AG09319 (cell line): Measurements from ENCODE around the gene PGD.

ENCODE experiments used
- DNase-seq: peaks from one replicate; pipeline ENCODE4 v3.0.0-alpha.2; 2010; ENCODE audit warnings: low read depth; ENCODE audit errors: extremely low read depth
- TF ChIP-seq, protein P1 (sequence below): IDR thresholded peaks from 2 replicates; pipeline ENCODE4 v1.5.1; 2011; ENCODE audit warnings: low read depth, mild to moderate bottlenecking, inconsistent platforms, low read length, moderate library complexity

PGD gene

DNA sequence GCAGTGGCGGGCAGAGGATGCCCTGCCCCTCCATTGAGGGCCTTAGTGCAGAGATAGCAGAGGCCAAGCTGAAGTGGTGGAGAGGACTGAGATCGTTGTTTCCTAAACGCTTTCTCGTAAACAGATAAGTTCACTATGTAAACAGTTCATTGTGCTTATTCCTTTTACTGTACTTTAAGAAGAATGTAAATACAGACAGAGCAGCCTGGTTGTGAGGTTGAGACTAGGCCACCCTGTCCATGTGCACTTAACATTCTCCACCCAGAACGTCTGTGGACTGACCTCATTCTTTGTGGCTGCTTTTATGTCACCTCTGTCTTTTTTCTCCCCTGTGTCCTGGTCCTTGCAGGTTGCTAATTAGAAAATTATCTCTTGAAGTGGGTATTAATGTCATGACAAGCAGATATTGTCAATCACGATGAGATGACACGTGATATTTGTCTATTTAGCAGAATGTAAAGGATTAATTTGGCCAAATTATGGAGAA lies 39.9 kb downstream of the PGD start:
- DNase-seq, result no peak
- TF ChIP-seq, protein P1, sequence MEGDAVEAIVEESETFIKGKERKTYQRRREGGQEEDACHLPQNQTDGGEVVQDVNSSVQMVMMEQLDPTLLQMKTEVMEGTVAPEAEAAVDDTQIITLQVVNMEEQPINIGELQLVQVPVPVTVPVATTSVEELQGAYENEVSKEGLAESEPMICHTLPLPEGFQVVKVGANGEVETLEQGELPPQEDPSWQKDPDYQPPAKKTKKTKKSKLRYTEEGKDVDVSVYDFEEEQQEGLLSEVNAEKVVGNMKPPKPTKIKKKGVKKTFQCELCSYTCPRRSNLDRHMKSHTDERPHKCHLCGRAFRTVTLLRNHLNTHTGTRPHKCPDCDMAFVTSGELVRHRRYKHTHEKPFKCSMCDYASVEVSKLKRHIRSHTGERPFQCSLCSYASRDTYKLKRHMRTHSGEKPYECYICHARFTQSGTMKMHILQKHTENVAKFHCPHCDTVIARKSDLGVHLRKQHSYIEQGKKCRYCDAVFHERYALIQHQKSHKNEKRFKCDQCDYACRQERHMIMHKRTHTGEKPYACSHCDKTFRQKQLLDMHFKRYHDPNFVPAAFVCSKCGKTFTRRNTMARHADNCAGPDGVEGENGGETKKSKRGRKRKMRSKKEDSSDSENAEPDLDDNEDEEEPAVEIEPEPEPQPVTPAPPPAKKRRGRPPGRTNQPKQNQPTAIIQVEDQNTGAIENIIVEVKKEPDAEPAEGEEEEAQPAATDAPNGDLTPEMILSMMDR, result no peak

DNA sequence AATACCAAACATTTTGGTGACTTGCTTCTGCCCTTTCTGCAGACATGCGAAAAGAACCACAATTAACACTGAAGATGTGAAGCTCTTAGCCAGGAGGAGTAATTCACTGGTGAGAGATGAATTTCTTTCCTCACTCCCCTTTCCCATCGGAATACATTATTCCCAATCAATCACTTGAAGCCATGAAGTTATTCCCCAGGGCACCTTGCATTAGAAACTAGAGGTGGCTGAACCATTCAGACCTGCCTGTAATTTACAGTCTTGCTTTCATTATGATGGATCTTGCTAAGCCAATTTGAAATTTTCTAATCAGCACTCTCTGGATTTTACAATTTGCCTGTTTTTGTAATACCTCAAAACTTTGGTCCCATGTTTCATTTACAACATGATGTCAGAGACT lies 41.4 kb downstream of the PGD start:
- no peak for DNase-seq
- TF ChIP-seq, protein P1, result no peak

DNA sequence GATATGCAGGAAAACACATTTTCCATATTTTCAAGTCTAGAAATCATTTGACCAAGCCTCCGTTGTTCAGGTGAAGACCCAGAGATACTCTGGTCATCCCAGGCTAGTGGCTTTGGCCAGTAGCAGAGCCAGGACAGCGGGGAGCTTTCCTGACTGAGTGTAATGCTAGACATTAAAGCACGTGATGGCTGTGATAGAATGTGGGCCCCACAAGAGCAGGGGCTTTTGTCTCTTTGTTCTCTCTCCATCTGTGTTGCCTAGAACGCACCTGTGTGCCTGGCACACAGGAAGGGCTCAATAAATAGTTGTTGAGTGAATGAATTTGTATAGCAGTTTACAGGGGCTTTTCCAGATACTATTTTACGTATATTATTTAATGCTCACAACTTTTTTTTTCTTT lies 41.9 kb downstream of the PGD start:
- TF ChIP-seq, protein P1, result no peak
- DNase-seq, result no peak

DNA sequence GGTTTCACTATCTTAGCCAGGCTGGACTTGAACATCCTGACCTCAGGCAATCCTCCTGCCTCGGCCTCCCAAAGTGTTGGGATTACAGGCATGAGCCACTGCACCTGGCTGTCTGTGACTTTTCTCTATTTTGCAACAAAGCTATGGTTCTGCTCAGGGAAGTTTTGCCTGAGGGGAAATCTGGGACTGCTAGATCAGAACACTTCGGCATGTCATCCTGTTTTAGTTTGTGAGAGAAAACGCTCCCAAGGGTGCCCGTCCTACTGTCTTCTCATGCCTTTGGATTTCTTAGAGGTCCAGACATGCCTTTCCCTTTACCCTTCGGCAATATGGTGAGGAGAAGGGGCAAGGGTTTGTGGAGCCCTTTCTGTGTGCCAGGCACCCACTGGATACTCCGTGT lies 45.4 kb downstream of the PGD start:
- TF ChIP-seq, protein P1, result no peak
- no peak for DNase-seq

DNA sequence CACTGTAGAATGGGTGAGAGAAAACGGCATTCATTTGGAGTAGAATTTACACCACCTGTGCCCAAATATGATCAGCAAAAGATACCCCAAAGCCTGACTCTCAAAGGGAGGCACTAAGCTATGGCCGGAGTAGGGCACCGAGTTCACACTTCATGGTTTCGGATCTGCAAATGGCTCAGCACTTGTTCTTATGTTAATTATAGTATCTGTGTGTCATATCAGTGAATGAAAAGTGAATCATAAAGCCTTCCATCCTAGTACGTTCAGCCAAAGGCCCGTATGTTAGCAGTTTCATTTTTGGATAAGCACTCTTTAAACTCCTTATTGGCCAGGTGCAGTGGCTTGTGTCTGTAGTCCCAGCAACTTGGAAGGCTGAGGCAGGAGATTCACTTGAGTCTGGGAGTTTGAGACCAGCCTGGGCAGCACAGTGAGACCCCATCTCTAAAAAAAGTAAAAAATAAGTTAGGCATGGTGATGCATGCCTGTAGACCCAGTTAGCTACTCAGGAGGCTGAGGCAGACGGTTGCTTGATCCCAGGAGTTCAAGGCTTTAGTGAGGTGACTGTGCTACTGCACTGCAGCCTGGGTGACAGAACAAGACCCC lies 46.0 kb downstream of the PGD start:
- no peak for DNase-seq

DNA sequence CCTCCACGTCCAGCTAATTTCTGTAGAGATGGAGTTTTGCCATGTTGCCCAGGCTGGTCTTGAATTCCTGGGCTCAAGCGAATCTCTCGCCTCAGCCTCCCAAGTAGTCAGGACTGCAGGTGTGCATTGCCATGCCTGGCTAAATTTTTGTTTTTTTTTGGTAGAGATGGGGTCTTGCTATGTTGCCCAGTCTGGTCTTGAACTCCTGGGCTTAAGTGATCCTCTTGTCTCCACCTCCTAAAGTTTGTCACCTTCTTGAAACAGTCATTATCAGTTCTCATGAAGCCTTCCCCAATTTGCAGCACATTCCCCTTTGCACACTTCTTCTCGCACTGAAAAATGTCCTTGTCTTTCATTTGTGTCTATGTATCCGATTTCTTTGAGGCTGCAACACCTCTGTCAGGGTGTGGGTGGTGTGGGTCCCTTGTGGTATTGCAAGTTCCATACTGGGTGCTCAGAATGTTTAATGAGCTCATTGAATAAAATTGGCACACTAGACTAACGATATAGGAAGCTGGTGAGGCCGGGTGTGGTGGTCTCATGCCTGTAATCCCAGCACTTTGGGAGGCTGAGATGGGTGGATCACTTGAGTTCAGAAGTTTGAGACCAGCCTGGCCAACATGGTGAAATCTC lies 48.0 kb downstream of the PGD start:
- DNase-seq, result no peak
- TF ChIP-seq, protein P1, result no peak

More for the DNA sequence above, 46.0 kb downstream of the PGD start:
- TF ChIP-seq, protein P1, result no peak

DNA sequence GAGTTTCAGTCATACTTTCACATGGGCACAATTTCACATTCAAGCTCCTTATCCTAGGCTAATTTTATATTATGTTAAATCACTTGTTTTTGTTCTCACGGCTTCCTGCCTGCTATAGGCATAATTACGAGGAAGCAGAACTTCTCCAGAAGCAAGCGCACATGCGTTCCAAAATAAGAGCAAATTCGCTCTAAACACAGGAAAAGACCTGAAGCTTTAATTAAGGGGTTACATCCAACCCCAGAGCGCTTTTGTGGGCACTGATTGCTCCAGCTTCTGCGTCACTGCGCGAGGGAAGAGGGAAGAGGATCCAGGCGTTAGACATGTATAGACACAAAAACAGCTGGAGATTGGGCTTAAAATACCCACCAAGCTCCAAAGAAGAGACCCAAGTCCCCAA lies 50.9 kb downstream of the PGD start, which contains the start of gene CORT:
Gene CORT, plus strand, starts transcription at position 281 of the 400 bp plus-strand sequence. CDS start 193 bp downstream, outside the sequence.
- TF ChIP-seq, protein P1, result no peak
- no peak for DNase-seq
